Body of pancreas (tissue), 4 donors: Measurements from ENCODE around the gene SP7.

Experiments
- CTCF ChIP-seq, 7 experiments: fragments of 450-650 bp in 4 of 7; fragments of 200-600 bp in 3 of 7; sonication (generic) in 3 of 7; IDR thresholded peaks; one replicate each; pipeline ENCODE4 v1.5.1; 2016 to 2019; ENCODE audit warnings: antibody characterized with exemption in 7 of 7
- POLR2A ChIP-seq, 3 donors: fragments of 450-650 bp; IDR thresholded peaks; one replicate each; pipeline ENCODE4 v1.6.1; 2016; ENCODE audit warnings: antibody characterized with exemption in 3 of 3, mild to moderate bottlenecking in 2 of 3

GRCh38 chr12:53344487-53344823, 8.3 kb upstream of the SP7 start:
- TF ChIP-seq POLR2A (IDR thresholded peaks at IDR 0.05), result no peak
- no peak for TF ChIP-seq CTCF (IDR thresholded peaks at IDR 0.05)
